GM18870 (cell line): ENCODE data around the gene ARNT2.

Experiments used
- ATAC-seq: cut with Tn5 transposase; IDR thresholded peaks from one replicate; pipeline ENCODE4 v1.9.1; 2021; ENCODE audit warnings: moderate library complexity; ENCODE audit not compliant: unreplicated experiment

ARNT2 gene

GRCh38 chr15:80550219-80550907 lies 146.2 kb downstream of the ARNT2 start:
- no peak for ATAC-seq

DNA sequence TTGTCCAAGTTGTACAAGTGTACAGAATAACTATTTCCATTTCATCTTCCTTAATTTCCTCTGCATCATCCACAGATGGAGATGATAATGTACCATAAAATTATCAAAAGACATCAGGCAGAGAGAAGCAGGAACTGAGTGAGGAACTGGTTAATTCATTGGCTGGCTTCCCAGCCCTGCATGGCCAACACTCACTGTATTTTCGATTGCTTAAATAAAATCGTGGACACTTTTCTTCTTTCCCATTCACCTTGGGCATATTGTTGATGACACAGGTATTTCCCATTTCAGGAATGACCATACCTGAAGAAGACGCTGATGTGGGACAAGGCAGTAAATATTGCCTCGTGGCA lies 146.7 kb downstream of the ARNT2 start:
- ATAC-seq, result no peak

DNA sequence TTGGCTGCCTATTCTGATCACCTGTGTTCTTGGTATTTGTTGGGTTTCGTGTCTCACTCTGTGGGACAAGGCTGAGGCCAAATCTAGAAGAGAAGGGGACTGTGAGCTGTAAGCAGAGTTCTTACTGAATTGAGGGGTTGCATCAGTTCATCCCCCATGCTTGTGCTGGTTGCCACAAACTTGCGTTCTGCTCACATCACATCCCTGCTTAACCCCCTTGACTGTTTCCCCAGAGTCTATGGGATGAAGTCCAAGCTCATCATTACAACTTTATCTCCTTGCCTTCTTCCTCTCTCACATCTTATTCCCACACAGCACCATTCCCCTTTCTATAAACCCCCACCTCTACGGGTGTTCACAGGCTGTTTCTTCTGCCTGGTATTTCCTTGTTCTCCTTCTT lies 147.2 kb downstream of the ARNT2 start:
- no peak for ATAC-seq

DNA sequence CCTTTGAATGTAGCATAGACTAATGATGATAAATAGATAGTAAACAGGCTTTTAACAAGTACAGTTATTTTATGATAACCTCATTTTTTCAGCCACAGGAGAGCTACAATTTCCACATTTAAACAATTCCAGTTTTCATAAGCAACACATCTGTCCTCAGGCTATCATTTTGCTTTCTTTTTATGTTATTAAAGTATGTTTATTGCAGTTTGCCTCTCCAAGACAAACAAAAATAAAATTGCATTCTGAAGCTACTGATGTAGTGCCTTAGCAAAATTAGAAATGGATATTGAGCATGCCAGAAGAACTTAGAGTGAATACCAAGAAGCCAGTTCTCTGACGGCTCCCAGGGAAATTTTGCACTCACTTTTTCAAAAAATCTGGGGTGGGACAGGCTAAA lies 150.4 kb downstream of the ARNT2 start:
- no peak for ATAC-seq

- no peak for ATAC-seq
These were observed 152.6 kb downstream of the ARNT2 start for GRCh38 chr15:80556694-80557367.

DNA sequence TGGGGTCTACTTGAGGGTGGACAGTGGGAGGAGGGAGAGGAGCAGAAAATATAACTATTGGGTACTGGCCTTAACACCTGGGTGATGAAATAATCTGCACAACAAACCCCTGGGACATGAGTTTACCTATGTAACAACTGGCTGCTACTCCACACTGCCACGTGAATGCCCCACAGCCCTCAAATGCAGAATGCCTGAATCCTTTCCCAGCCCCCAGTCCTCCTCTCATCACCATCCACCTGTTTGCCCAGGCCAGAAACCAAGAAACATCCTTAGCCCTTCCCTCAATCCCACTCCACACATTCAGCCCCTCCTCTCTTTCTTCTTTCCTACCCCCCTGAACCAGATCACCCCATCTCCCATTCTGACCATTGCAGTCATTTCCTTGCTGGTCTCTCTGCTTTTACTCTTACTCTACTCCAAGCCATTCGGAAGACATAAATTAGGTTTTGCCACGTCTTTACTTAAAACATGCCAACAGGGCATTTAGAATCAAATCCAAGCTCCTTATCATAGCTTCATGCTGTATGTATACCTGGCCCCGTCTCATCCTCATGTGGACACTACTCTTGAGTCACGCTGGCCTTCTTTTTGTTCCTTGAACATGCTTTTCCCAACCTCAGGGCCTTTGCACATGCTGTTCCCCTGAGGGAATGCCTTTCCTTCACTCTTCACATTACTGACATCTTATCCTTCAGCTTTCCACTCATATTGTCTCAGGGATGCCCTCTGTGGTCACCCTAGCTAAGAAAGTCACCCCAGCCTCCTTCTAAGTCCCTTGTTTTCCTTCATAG lies 153.5 kb downstream of the ARNT2 start:
- no peak for ATAC-seq

DNA sequence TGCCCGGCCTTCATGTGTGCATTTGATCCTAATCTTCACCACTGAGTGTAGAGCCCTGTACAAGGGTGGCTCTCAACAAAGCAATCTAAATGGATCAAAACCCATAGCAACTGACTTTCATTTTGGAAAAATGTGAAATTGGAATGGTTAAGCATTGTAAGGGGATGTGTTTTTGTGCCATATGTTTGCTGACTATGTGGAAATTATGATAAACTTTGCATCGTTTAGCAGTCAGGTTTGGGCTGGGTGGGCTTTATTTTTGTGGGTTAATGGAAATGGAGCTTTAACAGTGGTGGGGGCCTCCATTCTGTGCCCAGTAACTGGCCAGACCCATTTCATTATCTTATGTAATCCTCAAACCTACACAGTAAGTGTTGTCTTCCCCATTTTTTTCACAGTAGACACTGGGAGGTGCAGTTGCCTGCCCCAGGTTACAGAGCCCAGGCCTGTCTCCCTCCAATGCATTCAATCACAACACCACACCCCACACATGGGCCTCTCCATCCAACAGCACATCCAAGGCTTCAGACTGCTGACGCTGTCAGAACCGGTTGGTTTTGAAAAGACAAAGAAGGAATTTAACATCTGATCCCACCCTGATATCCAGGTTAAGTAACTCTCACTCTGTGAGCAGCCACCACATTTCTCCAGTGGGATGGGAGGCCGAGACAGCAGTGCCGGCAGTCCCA lies 154.6 kb downstream of the ARNT2 start:
- ATAC-seq, result no peak

DNA sequence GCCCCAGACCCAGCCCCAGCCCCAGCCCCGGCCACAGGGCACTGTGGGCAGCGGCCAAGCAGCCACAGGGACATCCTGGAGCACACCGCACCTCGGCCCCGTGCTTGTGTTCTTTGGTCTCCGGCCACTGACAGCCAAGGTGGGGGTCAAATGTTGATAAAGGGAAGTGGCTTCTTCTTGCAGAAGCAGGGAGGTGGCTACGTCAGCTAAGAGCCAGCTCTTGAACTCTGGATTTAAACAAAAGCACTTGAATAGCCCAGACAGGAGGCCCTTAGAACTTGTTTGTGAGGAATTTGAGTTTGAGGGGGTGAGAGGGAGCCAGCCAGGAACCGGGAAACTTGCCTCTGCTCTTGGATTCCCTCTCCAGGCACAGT lies 155.1 kb downstream of the ARNT2 start:
- ATAC-seq, result no peak

- no peak for ATAC-seq
These were observed 155.6 kb downstream of the ARNT2 start for GRCh38 chr15:80559761-80560160.

GRCh38 chr15:80560601-80561400 lies 156.6 kb downstream of the ARNT2 start:
- ATAC-seq, result no peak

- no peak for ATAC-seq
These were observed 157.3 kb downstream of the ARNT2 start for GRCh38 chr15:80561500-80561899.

GRCh38 chr15:80562033-80562432 lies 157.9 kb downstream of the ARNT2 start:
- ATAC-seq, result no peak

DNA sequence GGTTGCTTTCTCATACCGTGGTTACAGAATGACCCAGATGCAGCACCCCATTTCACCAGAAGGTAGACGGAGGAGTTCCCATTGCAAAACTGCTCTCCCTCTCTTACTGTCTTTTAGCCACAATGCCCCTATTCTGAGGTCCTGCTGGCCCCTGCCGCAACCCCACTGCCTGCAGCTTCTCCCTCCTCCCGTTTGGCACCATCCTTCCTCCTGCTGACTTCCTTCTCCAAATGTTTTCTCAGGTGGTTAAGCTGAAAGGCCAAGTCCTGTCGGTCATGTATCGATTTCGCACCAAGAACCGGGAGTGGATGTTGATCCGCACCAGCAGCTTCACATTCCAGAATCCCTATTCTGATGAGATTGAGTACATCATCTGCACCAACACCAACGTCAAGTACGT lies 158.7 kb downstream of the ARNT2 start:
- ATAC-seq, result no peak

DNA sequence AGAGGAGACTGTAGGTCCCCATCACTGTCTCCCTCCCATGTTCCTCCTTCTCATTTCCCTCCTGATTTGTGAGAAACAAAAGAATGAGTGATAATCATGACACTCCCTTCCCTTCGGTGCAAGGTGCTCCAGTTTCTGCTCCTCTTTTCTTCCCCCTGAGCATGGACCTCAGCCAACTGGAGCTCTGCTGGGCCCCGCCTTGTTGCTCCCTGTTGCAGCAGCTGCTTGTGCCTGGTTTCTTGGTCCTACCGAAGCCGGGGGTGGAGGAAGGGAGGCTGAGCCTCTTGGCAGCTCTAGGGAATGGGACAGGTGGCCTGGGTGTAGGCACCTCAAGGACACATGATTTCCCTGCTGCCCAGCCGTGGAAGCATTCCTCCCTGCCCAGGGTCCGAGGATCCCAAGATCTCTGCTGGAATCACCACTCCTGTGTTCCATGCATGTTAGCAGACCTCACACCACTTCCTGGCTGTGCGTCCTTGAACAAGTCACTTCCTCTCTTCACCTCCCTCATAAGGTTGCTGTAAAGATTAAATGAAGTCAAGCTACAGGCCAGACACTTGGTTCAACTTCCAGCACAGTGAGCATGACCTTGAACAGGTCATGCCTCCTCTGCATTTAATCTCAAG lies 159.3 kb downstream of the ARNT2 start:
- no peak for ATAC-seq

GRCh38 chr15:80564056-80564455 lies 159.9 kb downstream of the ARNT2 start:
- ATAC-seq, result no peak

DNA sequence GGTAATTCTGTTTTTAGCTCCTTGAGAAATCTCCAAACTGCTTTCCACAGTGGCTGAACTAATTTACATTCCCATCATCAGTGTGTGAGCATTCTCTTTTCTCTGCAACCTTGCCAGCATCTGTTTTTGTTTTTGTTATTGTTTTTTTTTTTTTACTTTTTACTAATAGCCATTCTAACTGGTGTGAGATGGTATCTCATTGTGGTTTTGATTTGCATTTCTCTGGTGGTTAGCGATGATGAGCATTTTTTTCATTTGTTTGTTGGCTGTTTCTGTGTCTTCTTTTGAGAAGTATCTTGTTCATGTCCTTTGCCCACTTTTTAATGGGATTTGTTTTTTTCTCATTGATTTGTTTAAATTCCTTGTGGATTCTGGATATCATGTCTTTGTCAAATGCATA lies 161.2 kb downstream of the ARNT2 start:
- no peak for ATAC-seq

DNA sequence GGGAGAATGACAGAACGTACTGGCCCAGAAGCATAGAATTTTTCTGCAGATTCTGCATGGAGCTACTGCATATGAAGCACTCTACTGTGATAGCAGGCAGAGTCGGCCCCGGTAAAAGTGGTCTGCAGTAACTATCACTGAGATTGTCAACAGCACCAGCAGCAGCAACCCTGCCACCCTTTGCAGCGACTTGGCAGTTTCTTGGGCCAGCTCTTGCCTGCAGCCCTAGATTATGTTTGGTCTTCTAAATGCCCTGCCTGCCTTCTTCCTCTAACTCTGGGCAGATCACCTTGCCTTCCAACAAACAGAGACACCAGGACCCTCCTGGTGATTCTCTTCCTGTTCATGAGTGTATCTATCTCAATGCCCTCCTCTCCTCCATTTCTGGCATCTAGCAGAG lies 161.8 kb downstream of the ARNT2 start:
- no peak for ATAC-seq

DNA sequence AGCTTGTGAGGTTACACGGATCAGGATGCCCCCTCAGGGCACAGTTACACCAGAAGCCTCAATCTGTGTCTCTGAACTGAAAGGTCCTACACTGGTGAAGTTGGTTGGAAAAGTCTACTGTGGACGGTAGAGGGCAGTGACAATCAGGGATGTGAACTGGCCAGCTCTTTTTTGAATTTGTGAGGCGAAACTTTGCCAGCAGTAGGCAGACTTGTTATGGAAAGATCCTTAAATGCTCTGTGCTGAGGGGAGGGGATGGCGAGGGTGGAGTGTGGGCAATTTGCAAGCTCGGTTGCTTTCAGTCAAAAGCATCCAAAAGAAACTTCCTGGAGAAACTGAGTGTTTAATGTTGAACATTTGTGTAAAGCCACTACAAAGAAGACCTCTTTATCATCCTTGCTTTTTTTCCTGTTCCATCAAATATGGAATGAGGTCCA lies 163.6 kb downstream of the ARNT2 start:
- no peak for ATAC-seq

- ATAC-seq, result no peak
These were observed 164.1 kb downstream of the ARNT2 start for GRCh38 chr15:80568298-80568697.

DNA sequence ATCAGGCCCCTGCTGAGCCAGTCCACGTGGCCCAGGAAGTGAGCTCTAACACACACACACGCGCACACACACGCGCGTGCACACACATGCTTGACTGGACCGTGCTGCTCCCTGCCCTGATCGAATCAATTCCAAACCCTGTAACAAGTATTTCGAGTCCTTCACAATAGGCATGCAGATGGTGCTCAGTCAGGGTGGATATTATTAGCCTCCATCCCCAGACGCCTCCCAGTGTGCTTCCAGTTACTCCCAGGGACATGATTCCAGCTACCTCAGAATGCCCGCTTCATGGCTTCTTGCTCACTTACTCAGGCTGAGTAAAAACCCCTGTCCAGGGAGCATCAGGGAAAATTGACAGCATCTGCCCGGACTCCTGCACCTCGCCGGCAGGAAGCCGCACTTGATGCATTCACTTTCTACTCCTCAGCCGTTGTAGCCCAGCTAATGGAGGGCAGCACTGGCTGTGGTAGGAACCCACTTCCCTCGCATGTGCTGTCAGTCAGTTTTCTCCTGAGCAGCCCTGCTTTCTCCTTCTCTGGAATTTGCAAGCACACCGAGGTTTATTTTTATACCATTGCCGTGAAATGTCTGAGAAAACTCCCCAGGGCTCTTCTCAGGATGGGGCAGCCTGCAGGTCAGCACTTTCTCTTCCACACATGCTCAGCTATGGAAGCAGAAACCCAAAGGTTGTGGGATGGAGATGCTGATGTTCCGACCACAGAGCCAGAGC lies 164.9 kb downstream of the ARNT2 start:
- ATAC-seq, result no peak
